Smooth muscle cell (in vitro differentiated cells): ENCODE measurements around the gene NSMCE1. TPM values are rescaled to one million over a fixed set of nuclear protein-coding genes. Genes with fewer than 3 reads are reported as not detected.

Experiments
- DNase-seq: peaks from one replicate; lab custom pipeline; 2025; ENCODE audit not compliant: unreplicated experiment; lab: John Stamatoyannopoulos, UW
- H2AFZ ChIP-seq: fragments of 200-600 bp; sonication (generic); 2 replicates; pipeline ENCODE4 v1.6.0; 2016; ENCODE audit warnings: antibody characterized with exemption, low read depth, mild to moderate bottlenecking
- H3F3A ChIP-seq: fragments of 200-600 bp; sonication (generic); 2 replicates; pipeline ENCODE4 v1.6.0; 2017; ENCODE audit warnings: antibody characterized with exemption, low read depth
- H3K27ac ChIP-seq: fragments of 200-600 bp; sonication (generic); 2 replicates; pipeline ENCODE4 v1.5.1; 2016; ENCODE audit warnings: low read depth, mild to moderate bottlenecking
- H3K27me3 ChIP-seq: fragments of 200-600 bp; sonication (generic); 2 replicates; pipeline ENCODE4 v1.6.1; 2016; ENCODE audit warnings: low read depth, mild to moderate bottlenecking
- H3K36me3 ChIP-seq: fragments of 200-600 bp; sonication (generic); 2 replicates; pipeline ENCODE4 v1.5.1; 2016; ENCODE audit warnings: low read depth
- H3K4me1 ChIP-seq: fragments of 200-600 bp; sonication (generic); 2 replicates; pipeline ENCODE4 v1.5.1; 2016; ENCODE audit warnings: low read depth
- H3K4me2 ChIP-seq: fragments of 200-600 bp; sonication (generic); 2 replicates; pipeline ENCODE4 v1.6.0; 2016; ENCODE audit warnings: mild to moderate bottlenecking
- H3K4me3 ChIP-seq: fragments of 200-600 bp; sonication (generic); 2 replicates; pipeline ENCODE4 v1.5.1; 2016; ENCODE audit warnings: mild to moderate bottlenecking
- H3K79me2 ChIP-seq: fragments of 200-600 bp; sonication (generic); 2 replicates; pipeline ENCODE4 v1.6.0; 2016; ENCODE audit warnings: low read depth, mild to moderate bottlenecking
- H3K9ac ChIP-seq: fragments of 200-600 bp; sonication (generic); 2 replicates; pipeline ENCODE4 v1.6.0; 2016; ENCODE audit warnings: low read depth
- H3K9me3 ChIP-seq: fragments of 200-600 bp; sonication (generic); replicated peaks from 2 replicates; pipeline ENCODE4 v1.5.1; 2016; ENCODE audit warnings: low read depth
- H4K20me1 ChIP-seq: fragments of 200-600 bp; sonication (generic); 2 replicates; pipeline ENCODE4 v1.6.0; 2016; ENCODE audit warnings: low read depth
- CTCF ChIP-seq: fragments of 200-600 bp; sonication (generic); IDR thresholded peaks from 2 replicates; pipeline ENCODE4 v1.5.1; 2017; ENCODE audit warnings: borderline replicate concordance, mild to moderate bottlenecking, antibody characterized with exemption; ENCODE audit not compliant: insufficient read depth, poor library complexity, severe bottlenecking
- WGBS: methylation state at CpG from one replicate; pipeline ENCODE4 v1.1.7; 2016; ENCODE audit warnings: low lambda C conversion rate; 5-methylcytosine and 5-hydroxymethylcytosine counted together
- polyA plus RNA-seq: library from polyadenylated mRNA; unstranded; fragments of >200 nt; fragmentation: Nextera tagmentation; extraction: Ambion mirVana; gene quantifications from 2 replicates; pipeline ENCODE4 v1.2.1, GENCODE V29; 2016
- total RNA-seq: library from RNA; depleted of rRNA; stranded (reverse); fragments of >200 nt; gene quantifications from 2 replicates; pipeline ENCODE4 v1.2.3, GENCODE V29; 2014

Gene NSMCE1
- total and polyA plus RNA-seq, 2 experiments from 2014 or later, result 36.9 to 59.1 TPM

DNA sequence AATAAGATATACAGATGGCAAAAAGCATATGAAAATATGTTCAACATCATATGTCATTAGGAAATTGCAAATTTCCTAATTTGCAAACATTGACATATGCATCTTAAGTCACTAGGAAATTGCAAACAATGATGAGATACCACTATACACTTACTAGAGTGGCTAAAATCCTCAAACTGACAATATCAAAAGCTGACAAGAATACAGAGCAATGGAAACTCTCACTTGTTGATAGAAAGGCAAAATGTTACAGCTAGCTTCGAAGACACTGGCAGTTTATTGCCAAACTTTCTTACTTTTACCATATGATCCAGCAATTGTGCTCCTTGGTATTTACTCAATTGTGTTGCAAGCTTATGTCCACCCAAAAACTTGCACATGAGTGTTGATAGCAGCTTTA, 40.2 kb upstream of the NSMCE1 start:
- Histone ChIP-seq H3K4me2 (no peak overlapping the region), H3K9me3 (no peaks in the 10 kb centered on the region), H3K36me3 (no peaks in the 10 kb centered on the region), H3F3A (no peaks in the 10 kb centered on the region), H4K20me1 (no peaks in the 10 kb centered on the region), H3K4me3 (no peak overlapping the region), H3K79me2 (no peaks in the 10 kb centered on the region), H3K27me3 (no peaks in the 10 kb centered on the region), H3K4me1 (no peaks in the 10 kb centered on the region), H3K9ac (no peak overlapping the region), H3K27ac (no peak overlapping the region), H2AFZ (no peak overlapping the region)
- DNase-seq, result no peak
- no peak for TF ChIP-seq CTCF
- 89% methylated on average over 1 of the region's 1 CpG for WGBS

DNA sequence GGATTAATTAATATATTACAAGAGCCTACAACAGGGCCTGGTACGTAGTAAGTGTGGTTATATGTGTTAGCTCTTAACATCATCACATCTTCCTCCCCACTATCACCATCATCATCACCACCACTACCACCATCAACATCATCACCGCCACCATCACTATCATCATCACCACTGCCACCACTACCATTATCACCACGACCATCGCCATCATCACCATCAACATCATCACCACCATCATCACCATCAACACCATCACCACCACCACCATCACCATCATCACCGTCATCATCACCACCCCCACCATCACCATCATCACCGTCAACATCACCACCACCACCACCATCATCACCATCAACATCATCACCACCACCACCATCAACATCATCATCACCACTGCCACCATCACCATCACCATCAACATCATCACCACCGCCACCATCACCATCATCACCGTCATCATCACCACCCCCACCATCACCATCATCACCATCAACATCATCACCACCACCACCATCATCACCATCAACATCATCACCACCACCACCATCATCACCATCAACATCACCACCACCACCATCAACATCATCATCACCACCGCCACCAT, 37.4 kb upstream of the NSMCE1 start:
- Histone ChIP-seq H3K27ac (no peak overlapping the region), H3K27me3 (no peaks in the 10 kb centered on the region), H3K4me3 (no peak overlapping the region), H3K36me3 (no peaks in the 10 kb centered on the region), H3K9ac (no peak overlapping the region), H2AFZ (no peak overlapping the region), H3K4me2 (no peak overlapping the region), H3K9me3 (no peaks in the 10 kb centered on the region), H4K20me1 (no peaks in the 10 kb centered on the region), H3F3A (no peaks in the 10 kb centered on the region), H3K79me2 (no peaks in the 10 kb centered on the region), H3K4me1 (no peaks in the 10 kb centered on the region)
- DNase-seq, result no peak
- TF ChIP-seq CTCF, result no peak
- 99% methylated on average over 9 of the region's 9 CpGs for WGBS

DNA sequence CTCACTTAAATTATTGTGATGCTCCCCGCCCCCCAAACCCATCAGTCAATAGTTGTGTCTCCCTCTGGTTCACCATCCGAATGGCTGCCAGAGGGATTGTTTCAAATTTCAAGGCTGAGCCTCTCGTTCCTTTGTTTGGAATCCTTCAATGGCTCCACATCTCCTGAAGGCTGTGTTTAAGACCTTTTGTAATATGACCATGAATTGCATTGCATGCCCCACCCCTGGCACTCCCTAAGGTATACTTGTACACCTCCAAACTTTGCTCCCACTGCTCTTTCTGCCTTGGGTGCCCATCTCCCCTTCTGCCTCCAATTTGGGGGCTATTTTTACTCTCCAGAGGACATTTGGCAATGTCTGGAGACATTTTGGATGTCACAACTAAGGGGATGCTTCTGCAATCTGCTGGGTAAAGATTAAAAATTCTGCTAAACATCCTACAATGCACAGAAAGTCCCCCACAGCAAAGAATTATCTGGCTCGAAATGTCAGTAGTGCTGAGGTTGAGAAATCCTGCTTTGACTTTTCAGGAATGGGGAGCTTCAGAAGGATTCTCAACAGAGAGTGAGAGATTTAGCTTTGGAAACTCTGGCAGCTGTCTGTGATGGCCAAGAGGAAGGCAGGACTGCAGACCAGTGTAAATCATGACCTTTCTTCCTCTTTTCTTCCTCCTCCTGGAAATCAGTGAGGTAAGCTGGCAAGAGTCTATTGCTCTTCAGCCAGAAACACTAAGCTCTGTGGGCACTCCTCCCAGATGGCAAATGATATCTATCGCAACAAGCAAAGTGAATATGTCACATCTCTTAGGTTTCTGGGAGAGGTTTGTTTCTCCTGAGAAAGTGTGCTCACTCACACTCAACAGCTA, 36.5 kb upstream of the NSMCE1 start:
- H3K9me3 ChIP-seq, result no peaks in the 10 kb centered on the region
- no peak for TF ChIP-seq CTCF
- no peaks in the 10 kb centered on the region for H4K20me1 ChIP-seq
- no peaks in the 10 kb centered on the region for H3F3A ChIP-seq
- H2AFZ ChIP-seq, result no peak overlapping the region
- no peaks in the 10 kb centered on the region for H3K27me3 ChIP-seq
- no peaks in the 10 kb centered on the region for H3K79me2 ChIP-seq
- H3K9ac ChIP-seq, result no peak overlapping the region
- H3K4me2 ChIP-seq, result no peak overlapping the region
- WGBS, result 81% methylated on average over 5 of the region's 5 CpGs
- no peaks in the 10 kb centered on the region for H3K4me1 ChIP-seq
- H3K27ac ChIP-seq, result no peak overlapping the region
- DNase-seq, result no peak
- H3K36me3 ChIP-seq, result no peaks in the 10 kb centered on the region
- no peak overlapping the region for H3K4me3 ChIP-seq
